ENCODE measurements around the gene WWOX.

DNA sequence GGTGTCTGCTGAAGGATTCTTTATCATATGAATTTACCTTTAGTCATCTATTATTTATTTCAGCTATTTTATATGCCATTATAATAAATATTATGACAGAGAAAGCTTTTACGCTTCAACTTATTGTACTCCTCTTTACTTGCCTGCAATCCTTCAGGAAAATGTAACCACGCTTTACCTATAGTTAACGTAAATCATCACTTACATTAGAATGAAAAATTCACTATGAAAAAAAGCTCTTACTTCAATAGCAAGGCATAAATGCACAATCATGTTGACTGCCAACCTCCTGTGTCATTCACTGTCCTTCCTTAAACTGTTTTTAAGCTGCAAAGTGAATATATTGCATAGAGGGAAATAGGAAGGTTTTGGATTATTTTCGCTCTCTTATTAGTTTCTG, 277.9 kb downstream of the WWOX start:
- TF ChIP-seq, protein P1, sequence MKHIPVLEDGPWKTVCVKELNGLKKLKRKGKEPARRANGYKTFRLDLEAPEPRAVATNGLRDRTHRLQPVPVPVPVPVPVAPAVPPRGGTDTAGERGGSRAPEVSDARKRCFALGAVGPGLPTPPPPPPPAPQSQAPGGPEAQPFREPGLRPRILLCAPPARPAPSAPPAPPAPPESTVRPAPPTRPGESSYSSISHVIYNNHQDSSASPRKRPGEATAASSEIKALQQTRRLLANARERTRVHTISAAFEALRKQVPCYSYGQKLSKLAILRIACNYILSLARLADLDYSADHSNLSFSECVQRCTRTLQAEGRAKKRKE (CRISPR knock-in tag; IDR thresholded peaks at IDR 0.05; ENCODE audit: low read depth), result no peak
- TF ChIP-seq RFX5 (IDR thresholded peaks at IDR 0.05) (no peak), POLR2A (IDR thresholded peaks at IDR 0.05; ENCODE audit: low read length) (no peak), RNF2 (IDR thresholded peaks at IDR 0.05; ENCODE audit: borderline replicate concordance, low read depth) (no peak), HEYL (CRISPR knock-in tag; IDR thresholded peaks at IDR 0.05) (no peak), RAD21 (conservative IDR thresholded peaks at IDR 0.05 in 1 of 2, IDR thresholded peaks at IDR 0.05 in 1 of 2) (no peak)
- TF ChIP-seq, protein P2, sequence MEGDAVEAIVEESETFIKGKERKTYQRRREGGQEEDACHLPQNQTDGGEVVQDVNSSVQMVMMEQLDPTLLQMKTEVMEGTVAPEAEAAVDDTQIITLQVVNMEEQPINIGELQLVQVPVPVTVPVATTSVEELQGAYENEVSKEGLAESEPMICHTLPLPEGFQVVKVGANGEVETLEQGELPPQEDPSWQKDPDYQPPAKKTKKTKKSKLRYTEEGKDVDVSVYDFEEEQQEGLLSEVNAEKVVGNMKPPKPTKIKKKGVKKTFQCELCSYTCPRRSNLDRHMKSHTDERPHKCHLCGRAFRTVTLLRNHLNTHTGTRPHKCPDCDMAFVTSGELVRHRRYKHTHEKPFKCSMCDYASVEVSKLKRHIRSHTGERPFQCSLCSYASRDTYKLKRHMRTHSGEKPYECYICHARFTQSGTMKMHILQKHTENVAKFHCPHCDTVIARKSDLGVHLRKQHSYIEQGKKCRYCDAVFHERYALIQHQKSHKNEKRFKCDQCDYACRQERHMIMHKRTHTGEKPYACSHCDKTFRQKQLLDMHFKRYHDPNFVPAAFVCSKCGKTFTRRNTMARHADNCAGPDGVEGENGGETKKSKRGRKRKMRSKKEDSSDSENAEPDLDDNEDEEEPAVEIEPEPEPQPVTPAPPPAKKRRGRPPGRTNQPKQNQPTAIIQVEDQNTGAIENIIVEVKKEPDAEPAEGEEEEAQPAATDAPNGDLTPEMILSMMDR (IDR thresholded peaks at IDR 0.05), result no peak
- TF ChIP-seq, protein P3, sequence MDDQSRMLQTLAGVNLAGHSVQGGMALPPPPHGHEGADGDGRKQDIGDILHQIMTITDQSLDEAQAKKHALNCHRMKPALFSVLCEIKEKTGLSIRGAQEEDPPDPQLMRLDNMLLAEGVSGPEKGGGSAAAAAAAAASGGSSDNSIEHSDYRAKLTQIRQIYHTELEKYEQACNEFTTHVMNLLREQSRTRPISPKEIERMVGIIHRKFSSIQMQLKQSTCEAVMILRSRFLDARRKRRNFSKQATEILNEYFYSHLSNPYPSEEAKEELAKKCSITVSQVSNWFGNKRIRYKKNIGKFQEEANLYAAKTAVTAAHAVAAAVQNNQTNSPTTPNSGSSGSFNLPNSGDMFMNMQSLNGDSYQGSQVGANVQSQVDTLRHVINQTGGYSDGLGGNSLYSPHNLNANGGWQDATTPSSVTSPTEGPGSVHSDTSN (IDR thresholded peaks at IDR 0.05), result no peak
- TF ChIP-seq, protein P4, sequence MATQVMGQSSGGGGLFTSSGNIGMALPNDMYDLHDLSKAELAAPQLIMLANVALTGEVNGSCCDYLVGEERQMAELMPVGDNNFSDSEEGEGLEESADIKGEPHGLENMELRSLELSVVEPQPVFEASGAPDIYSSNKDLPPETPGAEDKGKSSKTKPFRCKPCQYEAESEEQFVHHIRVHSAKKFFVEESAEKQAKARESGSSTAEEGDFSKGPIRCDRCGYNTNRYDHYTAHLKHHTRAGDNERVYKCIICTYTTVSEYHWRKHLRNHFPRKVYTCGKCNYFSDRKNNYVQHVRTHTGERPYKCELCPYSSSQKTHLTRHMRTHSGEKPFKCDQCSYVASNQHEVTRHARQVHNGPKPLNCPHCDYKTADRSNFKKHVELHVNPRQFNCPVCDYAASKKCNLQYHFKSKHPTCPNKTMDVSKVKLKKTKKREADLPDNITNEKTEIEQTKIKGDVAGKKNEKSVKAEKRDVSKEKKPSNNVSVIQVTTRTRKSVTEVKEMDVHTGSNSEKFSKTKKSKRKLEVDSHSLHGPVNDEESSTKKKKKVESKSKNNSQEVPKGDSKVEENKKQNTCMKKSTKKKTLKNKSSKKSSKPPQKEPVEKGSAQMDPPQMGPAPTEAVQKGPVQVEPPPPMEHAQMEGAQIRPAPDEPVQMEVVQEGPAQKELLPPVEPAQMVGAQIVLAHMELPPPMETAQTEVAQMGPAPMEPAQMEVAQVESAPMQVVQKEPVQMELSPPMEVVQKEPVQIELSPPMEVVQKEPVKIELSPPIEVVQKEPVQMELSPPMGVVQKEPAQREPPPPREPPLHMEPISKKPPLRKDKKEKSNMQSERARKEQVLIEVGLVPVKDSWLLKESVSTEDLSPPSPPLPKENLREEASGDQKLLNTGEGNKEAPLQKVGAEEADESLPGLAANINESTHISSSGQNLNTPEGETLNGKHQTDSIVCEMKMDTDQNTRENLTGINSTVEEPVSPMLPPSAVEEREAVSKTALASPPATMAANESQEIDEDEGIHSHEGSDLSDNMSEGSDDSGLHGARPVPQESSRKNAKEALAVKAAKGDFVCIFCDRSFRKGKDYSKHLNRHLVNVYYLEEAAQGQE (IDR thresholded peaks at IDR 0.05), result no peak
- TF ChIP-seq, protein P5, sequence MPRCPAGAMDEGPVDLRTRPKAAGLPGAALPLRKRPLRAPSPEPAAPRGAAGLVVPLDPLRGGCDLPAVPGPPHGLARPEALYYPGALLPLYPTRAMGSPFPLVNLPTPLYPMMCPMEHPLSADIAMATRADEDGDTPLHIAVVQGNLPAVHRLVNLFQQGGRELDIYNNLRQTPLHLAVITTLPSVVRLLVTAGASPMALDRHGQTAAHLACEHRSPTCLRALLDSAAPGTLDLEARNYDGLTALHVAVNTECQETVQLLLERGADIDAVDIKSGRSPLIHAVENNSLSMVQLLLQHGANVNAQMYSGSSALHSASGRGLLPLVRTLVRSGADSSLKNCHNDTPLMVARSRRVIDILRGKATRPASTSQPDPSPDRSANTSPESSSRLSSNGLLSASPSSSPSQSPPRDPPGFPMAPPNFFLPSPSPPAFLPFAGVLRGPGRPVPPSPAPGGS (IDR thresholded peaks at IDR 0.05), result no peak
